ENCODE data around the gene INAFM2. TPM values are rescaled to one million over a fixed set of nuclear protein-coding genes. Genes with fewer than 3 reads are reported as not detected.

INAFM2 gene
- total and polyA plus RNA-seq, 2 of the 4 experiments (the other 2 are of a cell fraction) = 10.4 to 14.0 TPM

GRCh38 chr15:40364251-40364650 lies 40.8 kb downstream of the INAFM2 start:
- H3K9ac ChIP-seq (ENCODE audit: low read depth, low read length) = no peak overlapping the region
- no peak overlapping the region for H3K18ac ChIP-seq (ENCODE audit: low read depth, low read length)
- intact Hi-C loops (cut with micrococcal nuclease) = no loop called here
- H2AK9ac ChIP-seq (replicated peaks; ENCODE audit: low read depth, low read length, poor library complexity) = no peak overlapping the region
- no peak overlapping the region for H3K4ac ChIP-seq (ENCODE audit: low read depth, low read length)
- H4K20me1 ChIP-seq (ENCODE audit: insufficient read depth, low read length) = no peaks in the 10 kb centered on the region
- H3K9me1 ChIP-seq (ENCODE audit: insufficient read depth, low read length) = 0 out of 2 replicates have a peak, but pooled peaks cover 3% of the 10 kb centered on the region
- H3K27me3 ChIP-seq (ENCODE audit: control insufficient read depth, insufficient read depth, low read length) = peaks cover 20% of the 10 kb centered on the region
- ChIA-PET CTCF (interaction anchor here (1.3 kb wide), 1 partner anchor 20 kb away, joined by 5 read pairs; no protein-coding TSS in a partner anchor), POLR2A (ENCODE audit: unreplicated experiment) (interaction anchor here (0.6 kb wide), 1 partner anchor 427 kb away, joined by 3 read pairs; no protein-coding TSS in a partner anchor)
- DNase-seq (no peak), ATAC-seq (ENCODE audit: low read depth) (no peak)
- H3K14ac ChIP-seq (replicated peaks; ENCODE audit: low read depth, low read length) = no peak overlapping the region
- no peak overlapping the region for H3K4me2 ChIP-seq (ENCODE audit: low read depth, low read length)
- no peak overlapping the region for H2AK5ac ChIP-seq (ENCODE audit: low read depth, low read length)
- dilution Hi-C loops (cut with HindIII; ENCODE audit: low sequenced_read_pairs, unreplicated experiment) = no loop called here
- H2AFZ ChIP-seq (replicated peaks; ENCODE audit: low read length, poor library complexity) = no peak overlapping the region
- no peaks in the 10 kb centered on the region for H3K36me3 ChIP-seq (ENCODE audit: control insufficient read depth, insufficient read depth, low read length)
- no peak overlapping the region for H3K56ac ChIP-seq (ENCODE audit: extremely low read depth, insufficient read depth, low read length)
- TF ChIP-seq NFE2L2 (IDR thresholded peaks at IDR 0.05; ENCODE audit: low read depth, low read length) = no peak
- no peak for TF ChIP-seq POLR2A (IDR thresholded peaks at IDR 0.05; ENCODE audit: low read depth, low read length)
- TF ChIP-seq MAFK (IDR thresholded peaks at IDR 0.05; ENCODE audit: low read depth, low read length) = no peak
- no peak for TF ChIP-seq CEBPB (IDR thresholded peaks at IDR 0.05; ENCODE audit: low read depth, low read length)
- no peak for TF ChIP-seq CTCF (conservative IDR thresholded peaks at IDR 0.05; ENCODE audit: low read depth, low read length)
- TF ChIP-seq MAZ (IDR thresholded peaks at IDR 0.05; ENCODE audit: borderline replicate concordance, low read depth, low read length) = no peak
- TF ChIP-seq RCOR1 (IDR thresholded peaks at IDR 0.05; ENCODE audit: insufficient replicate concordance, low read length) = no peak
- TF ChIP-seq FOS (IDR thresholded peaks at IDR 0.05; ENCODE audit: low read depth, low read length) = no peak
- TF ChIP-seq SMC3 (IDR thresholded peaks at IDR 0.05; ENCODE audit: low read depth, low read length) = no peak
- no peak for TF ChIP-seq BHLHE40 (IDR thresholded peaks at IDR 0.05; ENCODE audit: low read depth, low read length)
- no peak for TF ChIP-seq CHD1 (IDR thresholded peaks at IDR 0.05; ENCODE audit: low read depth, low read length)
- no peak for TF ChIP-seq ELK1 (IDR thresholded peaks at IDR 0.05; ENCODE audit: borderline replicate concordance, low read depth, low read length)
- TF ChIP-seq USF2 (IDR thresholded peaks at IDR 0.05; ENCODE audit: low read depth, low read length) = no peak
- no peak for TF ChIP-seq MXI1 (IDR thresholded peaks at IDR 0.05; ENCODE audit: borderline replicate concordance, low read depth, low read length)
- no peak overlapping the region for H3K23ac ChIP-seq (ENCODE audit: low read depth, low read length)
- H2BK15ac ChIP-seq (ENCODE audit: low read depth, low read length) = no peak overlapping the region
- in situ Hi-C loops (cut with MboI; ENCODE audit: low sequenced_read_pairs) = no loop called here
- no peak overlapping the region for H3K27ac ChIP-seq (ENCODE audit: insufficient read depth, low read length)
- H4K91ac ChIP-seq (ENCODE audit: insufficient read depth, low read depth, low read length) = no peak overlapping the region
- no peak overlapping the region for H4K5ac ChIP-seq (ENCODE audit: low read depth, low read length)
- H2BK5ac ChIP-seq (ENCODE audit: low read depth, low read length, poor library complexity, severe bottlenecking) = no peak overlapping the region
- no TSS peak for BruUV-seq (replicated peaks)
- WGBS, 2 experiments (ENCODE audit: extremely low coverage in 2 of 2, insufficient read length in 1 of 2) = 100% methylated on average over 1 of the region's 6 CpGs; no CpG with 5 or more reads in 1 of the 2 experiments
- no peaks in the 10 kb centered on the region for H3K9me3 ChIP-seq (ENCODE audit: control insufficient read depth, insufficient read depth, low read length)
- no peak overlapping the region for H2BK120ac ChIP-seq (ENCODE audit: low read depth, low read length)
- H3K4me3 ChIP-seq (ENCODE audit: insufficient read depth, low read depth, low read length) = no peak overlapping the region
- no peak overlapping the region for H4K8ac ChIP-seq (ENCODE audit: low read depth in 2 of 2, low read length in 2 of 2)
- no peaks in the 10 kb centered on the region for H3K79me1 ChIP-seq (ENCODE audit: low read depth in 1 of 2, low read length in 2 of 2)
- H2BK20ac ChIP-seq (ENCODE audit: low read depth, low read length) = no peak overlapping the region
- peaks cover 2% of the 10 kb centered on the region; the same call in 1 of the 2 replicates for H3K4me1 ChIP-seq (ENCODE audit: control insufficient read depth, insufficient read depth, low read length)
